Measurements from ENCODE around the gene CADPS. TPM values are rescaled to one million over a fixed set of nuclear protein-coding genes. Genes with fewer than 3 reads are reported as not detected.

Gene CADPS
- total RNA-seq, 4 donors from 2014 or later: 0.31 to 14.4 (median 5.2) TPM

- peak overlapping the region in 1 of 2 donors; percentile 59 for H3K4me3 ChIP-seq
- no peak overlapping the region for H3K27ac ChIP-seq
- WGBS, 2 donors (ENCODE audit: low coverage in 1 of 2): 0 to 4% methylated on average over 6 to 15 of the region's 18 CpGs
- H3K36me3 ChIP-seq: no peaks in the 10 kb centered on the region
- peaks cover 0 to 9% (median 0%) of the 10 kb centered on the region in 3 donors for H3K9me3 ChIP-seq
- peaks cover 0 to 22% (median 10%) of the 10 kb centered on the region in 3 donors for H3K4me1 ChIP-seq
- ATAC-seq: no peak
- peaks cover 59% of the 10 kb centered on the region for H3K27me3 ChIP-seq
- no peak for TF ChIP-seq POLR2A (IDR thresholded peaks at IDR 0.05)
- TF ChIP-seq, protein P1, sequence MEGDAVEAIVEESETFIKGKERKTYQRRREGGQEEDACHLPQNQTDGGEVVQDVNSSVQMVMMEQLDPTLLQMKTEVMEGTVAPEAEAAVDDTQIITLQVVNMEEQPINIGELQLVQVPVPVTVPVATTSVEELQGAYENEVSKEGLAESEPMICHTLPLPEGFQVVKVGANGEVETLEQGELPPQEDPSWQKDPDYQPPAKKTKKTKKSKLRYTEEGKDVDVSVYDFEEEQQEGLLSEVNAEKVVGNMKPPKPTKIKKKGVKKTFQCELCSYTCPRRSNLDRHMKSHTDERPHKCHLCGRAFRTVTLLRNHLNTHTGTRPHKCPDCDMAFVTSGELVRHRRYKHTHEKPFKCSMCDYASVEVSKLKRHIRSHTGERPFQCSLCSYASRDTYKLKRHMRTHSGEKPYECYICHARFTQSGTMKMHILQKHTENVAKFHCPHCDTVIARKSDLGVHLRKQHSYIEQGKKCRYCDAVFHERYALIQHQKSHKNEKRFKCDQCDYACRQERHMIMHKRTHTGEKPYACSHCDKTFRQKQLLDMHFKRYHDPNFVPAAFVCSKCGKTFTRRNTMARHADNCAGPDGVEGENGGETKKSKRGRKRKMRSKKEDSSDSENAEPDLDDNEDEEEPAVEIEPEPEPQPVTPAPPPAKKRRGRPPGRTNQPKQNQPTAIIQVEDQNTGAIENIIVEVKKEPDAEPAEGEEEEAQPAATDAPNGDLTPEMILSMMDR (IDR thresholded peaks at IDR 0.05): no peak
- TF ChIP-seq EP300 (IDR thresholded peaks at IDR 0.05): no peak
- no peak for TF ChIP-seq POLR2AphosphoS5 (IDR thresholded peaks at IDR 0.05)
Measured at GRCh38 chr3:62875558-62876002, 364 bp upstream of the CADPS start.

GRCh38 chr3:62873761-62874710 lies 1.2 kb downstream of the CADPS start:
- TF ChIP-seq POLR2A (IDR thresholded peaks at IDR 0.05) (no peak), POLR2AphosphoS5 (IDR thresholded peaks at IDR 0.05) (no peak), EP300 (IDR thresholded peaks at IDR 0.05) (no peak)
- TF ChIP-seq, protein P1 (IDR thresholded peaks at IDR 0.05): no peak
- Histone ChIP-seq H3K4me3 (peak overlapping the region; percentile 17 to 59), H3K27me3 (peaks cover 59% of the 10 kb centered on the region), H3K9me3 (peaks cover 0 to 9% (median 0%) of the 10 kb centered on the region in 3 donors), H3K4me1 (peaks cover 0 to 22% (median 10%) of the 10 kb centered on the region in 3 donors), H3K27ac (peak overlapping the region in 1 of 4 donors; percentile 44), H3K36me3 (no peaks in the 10 kb centered on the region)
- 0% methylated on average over 1 to 11 of the region's 77 CpGs for WGBS, 2 donors (ENCODE audit: low coverage in 1 of 2)
- peak; percentile 36 for ATAC-seq

DNA sequence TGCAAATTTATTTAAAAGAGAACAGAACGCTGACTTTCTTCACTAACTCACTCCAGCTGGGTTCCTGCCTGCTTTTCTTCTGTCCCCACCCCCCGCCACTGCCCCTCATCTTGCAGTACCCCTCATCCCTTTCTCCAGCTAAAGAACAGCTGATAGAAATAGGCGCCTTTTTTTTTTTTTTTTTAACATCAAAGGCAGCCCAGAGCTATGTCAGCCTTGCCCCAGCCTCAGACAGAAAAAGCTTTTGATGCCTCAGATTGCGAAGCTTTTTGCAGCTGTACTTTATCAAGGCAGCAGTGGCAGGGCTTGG lies 1.8 kb downstream of the CADPS start:
- WGBS, 2 donors (ENCODE audit: low coverage in 1 of 2): 0 to 4% methylated on average over 2 to 4 of the region's 4 CpGs
- H3K4me1 ChIP-seq: peaks cover 0 to 22% (median 10%) of the 10 kb centered on the region in 3 donors
- peaks cover 58% of the 10 kb centered on the region for H3K27me3 ChIP-seq
- no peaks in the 10 kb centered on the region for H3K36me3 ChIP-seq
- no peak overlapping the region for H3K27ac ChIP-seq
- H3K4me3 ChIP-seq: peak overlapping the region in 1 of 2 donors; percentile 59
- TF ChIP-seq, protein P1 (IDR thresholded peaks at IDR 0.05): no peak
- TF ChIP-seq EP300 (IDR thresholded peaks at IDR 0.05) (no peak), POLR2AphosphoS5 (IDR thresholded peaks at IDR 0.05) (no peak), POLR2A (IDR thresholded peaks at IDR 0.05) (no peak)
- H3K9me3 ChIP-seq: peaks cover 0 to 9% (median 0%) of the 10 kb centered on the region in 3 donors
- no peak for ATAC-seq

DNA sequence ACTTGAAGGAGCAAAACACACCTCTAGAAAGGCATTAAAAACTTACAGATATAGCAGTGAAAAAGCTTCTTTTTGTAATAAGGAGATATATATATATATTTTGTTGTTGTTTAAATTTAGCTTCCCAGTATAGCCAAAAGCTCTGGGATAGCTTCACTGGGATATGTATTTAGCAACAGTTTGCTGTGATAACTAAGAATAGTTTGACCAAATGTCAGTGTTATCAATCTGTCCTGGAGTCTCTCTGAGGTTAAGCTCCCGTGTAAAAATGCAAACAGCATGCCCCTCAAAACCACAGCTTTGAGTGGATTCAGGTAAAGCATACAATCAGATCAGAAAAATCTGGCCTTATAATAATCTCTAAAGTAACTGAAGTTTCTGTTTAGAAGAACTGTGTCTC lies 2.9 kb downstream of the CADPS start:
- H3K4me1 ChIP-seq: peaks cover 0 to 22% (median 10%) of the 10 kb centered on the region in 3 donors
- H3K27me3 ChIP-seq: peaks cover 47% of the 10 kb centered on the region
- H3K4me3 ChIP-seq: no peak overlapping the region
- no peaks in the 10 kb centered on the region for H3K36me3 ChIP-seq
- no peak for ATAC-seq
- TF ChIP-seq EP300 (IDR thresholded peaks at IDR 0.05): no peak
- no peak for TF ChIP-seq POLR2AphosphoS5 (IDR thresholded peaks at IDR 0.05)
- TF ChIP-seq POLR2A (IDR thresholded peaks at IDR 0.05): no peak
- H3K9me3 ChIP-seq: peaks cover 0 to 9% (median 0%) of the 10 kb centered on the region in 3 donors
- H3K27ac ChIP-seq: no peak overlapping the region
- WGBS, 2 donors (ENCODE audit: low coverage in 1 of 2): 7 to 50% methylated on average over 1 of the region's 1 CpG

- no peak overlapping the region for H3K4me3 ChIP-seq
- H3K27ac ChIP-seq: no peak overlapping the region
Measured at GRCh38 chr3:62870321-62870720, 4.9 kb downstream of the CADPS start.

More at GRCh38 chr3:62870321-62870720, 4.9 kb downstream of the CADPS start:
- TF ChIP-seq POLR2A (IDR thresholded peaks at IDR 0.05) (no peak), POLR2AphosphoS5 (IDR thresholded peaks at IDR 0.05) (no peak), EP300 (IDR thresholded peaks at IDR 0.05) (no peak)
- TF ChIP-seq, protein P1 (IDR thresholded peaks at IDR 0.05): no peak
- Histone ChIP-seq H3K4me1 (peaks cover 0 to 16% (median 10%) of the 10 kb centered on the region in 3 donors), H3K27me3 (peaks cover 27% of the 10 kb centered on the region), H3K36me3 (no peaks in the 10 kb centered on the region), H3K9me3 (no peaks in the 10 kb centered on the region)
- ATAC-seq: no peak
- WGBS, 2 donors (ENCODE audit: low coverage in 1 of 2): 89 to 93% methylated on average over 1 of the region's 1 CpG
